OCI-LY7 (cell line): ENCODE measurements around the gene OPRPN. TPM values are rescaled to one million over a fixed set of nuclear protein-coding genes. Genes with fewer than 3 reads are reported as not detected.

ENCODE experiments used
- BruUV-seq: library from RNA; stranded (reverse); fragments of 400-500 nt; replicated peaks from 2 replicates; lab custom pipeline; 2021; lab: Mats Ljungman, UMichigan
- CTCF ChIA-PET: fragments of 300-600 bp; sonication (Branson Sonifier 250); formaldehyde crosslinking; loops from one replicate; lab custom pipeline; 2022; ENCODE audit warnings: antibody characterized with exemption; ENCODE audit not compliant: unreplicated experiment; lab: Charles Lee
- POLR2A ChIA-PET: fragments of 300-600 bp; sonication (Branson Sonifier 250); formaldehyde crosslinking; loops from one replicate; lab custom pipeline; 2022; ENCODE audit warnings: antibody characterized with exemption; lab: Charles Lee
- DNase-seq: peaks from one replicate; pipeline ENCODE4 v3.0.0-alpha.2; 2015; ENCODE audit warnings: low spot score
- H2AFZ ChIP-seq: fragments of 200-600 bp; sonication (generic), shearing (Covaris generic); 2 replicates; pipeline ENCODE4 v1.6.1; 2014; ENCODE audit warnings: mild to moderate bottlenecking, antibody characterized with exemption, low read length, moderate library complexity
- H3K27ac ChIP-seq: fragments of 200-600 bp; sonication (generic); 2 replicates; pipeline ENCODE4 v1.5.1; 2014; ENCODE audit warnings: mixed run types, low read depth, mild to moderate bottlenecking, moderate library complexity, low read length, inconsistent platforms; ENCODE audit not compliant: poor library complexity, severe bottlenecking
- H3K36me3 ChIP-seq: fragments of 200-600 bp; sonication (generic); 2 replicates; pipeline ENCODE4 v1.6.1; 2014; ENCODE audit warnings: mild to moderate bottlenecking, antibody characterized with exemption, low read length, moderate library complexity, mixed read lengths; ENCODE audit not compliant: insufficient read depth
- H3K4me1 ChIP-seq: fragments of 200-600 bp; sonication (generic); 2 replicates; pipeline ENCODE4 v1.5.1; 2014; ENCODE audit warnings: mild to moderate bottlenecking, low read length; ENCODE audit not compliant: insufficient read depth, poor library complexity, severe bottlenecking
- H3K4me2 ChIP-seq: fragments of 200-600 bp; sonication (generic); 2 replicates; pipeline ENCODE4 v1.6.1; 2014; ENCODE audit warnings: mild to moderate bottlenecking, low read length
- H3K4me3 ChIP-seq: fragments of 200-600 bp; sonication (generic); 2 replicates; pipeline ENCODE4 v1.5.1; 2014; ENCODE audit warnings: mild to moderate bottlenecking, low read depth, low read length; ENCODE audit not compliant: poor library complexity, severe bottlenecking
- H3K79me2 ChIP-seq: fragments of 200-600 bp; sonication (generic); 2 replicates; pipeline ENCODE4 v1.6.1; 2016; ENCODE audit warnings: low read depth, mild to moderate bottlenecking, low read length, moderate library complexity, mixed read lengths; ENCODE audit not compliant: insufficient read depth
- H3K9me2 ChIP-seq: fragments of 200-600 bp; sonication (generic); 2 replicates; pipeline ENCODE4 v1.6.1; 2016; ENCODE audit warnings: mild to moderate bottlenecking, low read length, mixed read lengths; ENCODE audit not compliant: insufficient read depth
- H3K9me3 ChIP-seq: fragments of 200-600 bp; sonication (generic); 2 replicates; pipeline ENCODE4 v1.6.1; 2014; ENCODE audit warnings: mild to moderate bottlenecking, mixed run types, low read length, mixed read lengths
- H4K20me1 ChIP-seq: fragments of 200-600 bp; sonication (generic); 2 replicates; pipeline ENCODE4 v1.6.1; 2014; ENCODE audit warnings: mild to moderate bottlenecking, antibody characterized with exemption, low read length, moderate library complexity, mixed read lengths; ENCODE audit not compliant: insufficient read depth
- EZH2phosphoT487 ChIP-seq: fragments of 200-600 bp; sonication (generic); IDR thresholded peaks from 2 replicates; pipeline ENCODE4 v1.6.1; 2018; ENCODE audit warnings: low read depth, borderline replicate concordance, mild to moderate bottlenecking, mixed run types, antibody characterized with exemption, low read length, moderate library complexity, mixed read lengths
- intact Hi-C: fragments of 100-400 bp; cut with micrococcal nuclease; formaldehyde crosslinking; loops from one replicate; pipeline ENCODE4 v1.10.0; 2022; ENCODE audit not compliant: unreplicated experiment
- total RNA-seq, 2 experiments: library from RNA; depleted of rRNA in 1 of 2; stranded (reverse); fragments of >200 nt in 1 of 2; shearing (Covaris generic) in 1 of 2; gene quantifications; 2 replicates each; pipeline ENCODE4 v1.2.3, GENCODE V29; 2014 to 2022
- TF ChIP-seq, protein P1 (sequence below): fragments of 200-600 bp; sonication (generic); conservative IDR thresholded peaks from 2 replicates; pipeline ENCODE4 v1.5.1; 2014; ENCODE audit warnings: mild to moderate bottlenecking, antibody characterized with exemption, low read length, moderate library complexity, mixed read lengths

OPRPN gene
- total RNA-seq, 2 experiments from 2014 or later: not detected

- intact Hi-C loops: no loop called here
- Histone ChIP-seq H4K20me1 (no peaks in the 10 kb centered on the region), H2AFZ (no peak overlapping the region), H3K9me2 (no peaks in the 10 kb centered on the region), H3K27ac (no peak overlapping the region), H3K4me1 (no peaks in the 10 kb centered on the region), H3K36me3 (no peaks in the 10 kb centered on the region), H3K9me3 (no peaks in the 10 kb centered on the region), H3K4me2 (no peak overlapping the region), H3K4me3 (no peak overlapping the region), H3K79me2 (no peaks in the 10 kb centered on the region)
- no TSS peak for BruUV-seq
- ChIA-PET POLR2A (no interaction called here), CTCF (no interaction called here)
- no peak for DNase-seq
- TF ChIP-seq, protein P1, sequence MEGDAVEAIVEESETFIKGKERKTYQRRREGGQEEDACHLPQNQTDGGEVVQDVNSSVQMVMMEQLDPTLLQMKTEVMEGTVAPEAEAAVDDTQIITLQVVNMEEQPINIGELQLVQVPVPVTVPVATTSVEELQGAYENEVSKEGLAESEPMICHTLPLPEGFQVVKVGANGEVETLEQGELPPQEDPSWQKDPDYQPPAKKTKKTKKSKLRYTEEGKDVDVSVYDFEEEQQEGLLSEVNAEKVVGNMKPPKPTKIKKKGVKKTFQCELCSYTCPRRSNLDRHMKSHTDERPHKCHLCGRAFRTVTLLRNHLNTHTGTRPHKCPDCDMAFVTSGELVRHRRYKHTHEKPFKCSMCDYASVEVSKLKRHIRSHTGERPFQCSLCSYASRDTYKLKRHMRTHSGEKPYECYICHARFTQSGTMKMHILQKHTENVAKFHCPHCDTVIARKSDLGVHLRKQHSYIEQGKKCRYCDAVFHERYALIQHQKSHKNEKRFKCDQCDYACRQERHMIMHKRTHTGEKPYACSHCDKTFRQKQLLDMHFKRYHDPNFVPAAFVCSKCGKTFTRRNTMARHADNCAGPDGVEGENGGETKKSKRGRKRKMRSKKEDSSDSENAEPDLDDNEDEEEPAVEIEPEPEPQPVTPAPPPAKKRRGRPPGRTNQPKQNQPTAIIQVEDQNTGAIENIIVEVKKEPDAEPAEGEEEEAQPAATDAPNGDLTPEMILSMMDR: no peak
- TF ChIP-seq EZH2phosphoT487: no peak
Observed at GRCh38 chr4:70405765-70406164, 8.0 kb downstream of the OPRPN start.

- intact Hi-C loops: no loop called here
- Histone ChIP-seq H3K79me2 (no peaks in the 10 kb centered on the region), H3K4me2 (no peak overlapping the region), H3K36me3 (no peaks in the 10 kb centered on the region), H2AFZ (no peak overlapping the region), H3K27ac (no peak overlapping the region), H3K4me3 (no peak overlapping the region), H3K9me2 (no peaks in the 10 kb centered on the region), H3K4me1 (no peaks in the 10 kb centered on the region), H4K20me1 (no peaks in the 10 kb centered on the region), H3K9me3 (no peaks in the 10 kb centered on the region)
- CTCF ChIA-PET: no interaction called here
- no peak for DNase-seq
- BruUV-seq: no TSS peak
- no peak for TF ChIP-seq EZH2phosphoT487
- TF ChIP-seq, protein P1: no peak
- POLR2A ChIA-PET: no interaction called here
Observed at GRCh38 chr4:70425306-70425705, 27.6 kb downstream of the OPRPN start.

- Histone ChIP-seq H3K36me3 (no peaks in the 10 kb centered on the region), H3K4me2 (no peak overlapping the region), H3K9me2 (no peaks in the 10 kb centered on the region), H3K9me3 (no peaks in the 10 kb centered on the region), H3K79me2 (no peaks in the 10 kb centered on the region), H3K4me1 (no peaks in the 10 kb centered on the region), H4K20me1 (no peaks in the 10 kb centered on the region), H3K27ac (no peak overlapping the region), H2AFZ (no peak overlapping the region), H3K4me3 (no peak overlapping the region)
- no TSS peak for BruUV-seq
- POLR2A ChIA-PET: no interaction called here
- TF ChIP-seq EZH2phosphoT487: no peak
- TF ChIP-seq, protein P1: no peak
- CTCF ChIA-PET: no interaction called here
- intact Hi-C loops: no loop called here
- no peak for DNase-seq
Observed at GRCh38 chr4:70426789-70427188, 29.0 kb downstream of the OPRPN start.
